IPS-20b (cell line): ENCODE results near the gene PRSS56.

Experiments used
- H3K27ac ChIP-seq: one replicate; pipeline ENCODE4 v1.5.1; 2013; ENCODE audit warnings: low read length
- H3K27me3 ChIP-seq: 2 replicates; pipeline ENCODE4 v1.6.1; 2013; ENCODE audit warnings: mild to moderate bottlenecking, low read length, inconsistent platforms; ENCODE audit not compliant: insufficient read depth
- H3K36me3 ChIP-seq: 2 replicates; pipeline ENCODE4 v1.6.1; 2013; ENCODE audit warnings: low read depth, mild to moderate bottlenecking, inconsistent platforms, low read length, moderate library complexity; ENCODE audit not compliant: insufficient read depth
- H3K4me1 ChIP-seq: 2 replicates; pipeline ENCODE4 v1.6.1; 2013; ENCODE audit warnings: mild to moderate bottlenecking, control low read depth, inconsistent platforms, low read length, moderate library complexity; ENCODE audit not compliant: insufficient read depth
- H3K4me3 ChIP-seq: 2 replicates; pipeline ENCODE4 v1.5.1; 2013; ENCODE audit warnings: mild to moderate bottlenecking, low read length, inconsistent platforms
- H3K9ac ChIP-seq: 2 replicates; pipeline ENCODE4 v1.6.1; 2013; ENCODE audit warnings: low read depth, mild to moderate bottlenecking, inconsistent platforms, low read length, moderate library complexity
- H3K9me3 ChIP-seq: 2 replicates; pipeline ENCODE4 v1.6.1; 2013; ENCODE audit warnings: mild to moderate bottlenecking, low read depth, low read length, inconsistent platforms; ENCODE audit not compliant: insufficient read depth

The PRSS56 gene

GRCh38 chr2:232496501-232497270, 23.5 kb upstream of the PRSS56 start:
- Histone ChIP-seq H3K27ac (no peak overlapping the region), H3K4me3 (no peak overlapping the region), H3K36me3 (no peaks in the 10 kb centered on the region), H3K9ac (no peak overlapping the region), H3K27me3 (peaks cover 23% of the 10 kb centered on the region), H3K9me3 (no peaks in the 10 kb centered on the region), H3K4me1 (no peaks in the 10 kb centered on the region)

GRCh38 chr2:232497348-232497747, 22.8 kb upstream of the PRSS56 start:
- Histone ChIP-seq H3K4me1 (0 out of 2 replicates have a peak, but pooled peaks cover 3% of the 10 kb centered on the region), H3K4me3 (no peak overlapping the region), H3K27me3 (peaks cover 29% of the 10 kb centered on the region), H3K36me3 (no peaks in the 10 kb centered on the region), H3K9ac (no peak overlapping the region), H3K9me3 (no peaks in the 10 kb centered on the region), H3K27ac (no peak overlapping the region)

GRCh38 chr2:232498452-232498851, 21.7 kb upstream of the PRSS56 start:
- Histone ChIP-seq H3K27me3 (peaks cover 39% of the 10 kb centered on the region), H3K36me3 (no peaks in the 10 kb centered on the region), H3K9ac (no peak overlapping the region), H3K27ac (no peak overlapping the region), H3K9me3 (no peaks in the 10 kb centered on the region), H3K4me3 (no peak overlapping the region), H3K4me1 (0 out of 2 replicates have a peak, but pooled peaks cover 3% of the 10 kb centered on the region)

- Histone ChIP-seq H3K4me3 (no peak overlapping the region), H3K36me3 (no peaks in the 10 kb centered on the region), H3K27me3 (peaks cover 68% of the 10 kb centered on the region), H3K9me3 (no peaks in the 10 kb centered on the region), H3K4me1 (peaks cover 9% of the 10 kb centered on the region; the same call in 1 of the 2 replicates), H3K9ac (no peak overlapping the region), H3K27ac (no peak overlapping the region)
Measured at GRCh38 chr2:232501331-232501771, 18.8 kb upstream of the PRSS56 start.

GRCh38 chr2:232501794-232502390, 18.3 kb upstream of the PRSS56 start:
- no peaks in the 10 kb centered on the region for H3K9me3 ChIP-seq
- no peaks in the 10 kb centered on the region for H3K36me3 ChIP-seq
- H3K27me3 ChIP-seq: peaks cover 74% of the 10 kb centered on the region
- H3K4me3 ChIP-seq: peak overlapping the region; percentile 70
- H3K27ac ChIP-seq: no peak overlapping the region
- peaks cover 9% of the 10 kb centered on the region; the same call in 1 of the 2 replicates for H3K4me1 ChIP-seq
- H3K9ac ChIP-seq: peak overlapping the region; percentile 45; the same call in 1 of the 2 replicates

- Histone ChIP-seq H3K27ac (no peak overlapping the region), H3K9ac (no peak overlapping the region), H3K9me3 (no peaks in the 10 kb centered on the region), H3K27me3 (peaks cover 80% of the 10 kb centered on the region), H3K4me3 (peak overlapping the region; percentile 70), H3K4me1 (peaks cover 9% of the 10 kb centered on the region; the same call in 1 of the 2 replicates), H3K36me3 (no peaks in the 10 kb centered on the region)
Measured at GRCh38 chr2:232502511-232502910, 17.7 kb upstream of the PRSS56 start.

- Histone ChIP-seq H3K4me1 (peaks cover 9% of the 10 kb centered on the region; the same call in 1 of the 2 replicates), H3K36me3 (no peaks in the 10 kb centered on the region), H3K9ac (no peak overlapping the region), H3K9me3 (no peaks in the 10 kb centered on the region), H3K27me3 (peaks cover 84% of the 10 kb centered on the region), H3K27ac (no peak overlapping the region), H3K4me3 (peak overlapping the region; percentile 69)
Measured at GRCh38 chr2:232502911-232503808, 17.0 kb upstream of the PRSS56 start.

- Histone ChIP-seq H3K4me3 (peak overlapping the region; percentile 69; the same call in 1 of the 2 replicates), H3K27me3 (peaks cover 84% of the 10 kb centered on the region), H3K27ac (no peak overlapping the region), H3K9ac (no peak overlapping the region), H3K9me3 (no peaks in the 10 kb centered on the region), H3K4me1 (peaks cover 9% of the 10 kb centered on the region; the same call in 1 of the 2 replicates), H3K36me3 (no peaks in the 10 kb centered on the region)
Measured at GRCh38 chr2:232503809-232504323, 16.3 kb upstream of the PRSS56 start.

GRCh38 chr2:232504438-232504837, 15.8 kb upstream of the PRSS56 start:
- Histone ChIP-seq H3K27ac (no peak overlapping the region), H3K36me3 (no peaks in the 10 kb centered on the region), H3K9me3 (no peaks in the 10 kb centered on the region), H3K9ac (no peak overlapping the region), H3K4me1 (peaks cover 9% of the 10 kb centered on the region; the same call in 1 of the 2 replicates), H3K4me3 (no peak overlapping the region), H3K27me3 (peaks cover 79% of the 10 kb centered on the region)

GRCh38 chr2:232505856-232506255, 14.3 kb upstream of the PRSS56 start:
- Histone ChIP-seq H3K9me3 (no peaks in the 10 kb centered on the region), H3K36me3 (no peaks in the 10 kb centered on the region), H3K9ac (no peak overlapping the region), H3K4me1 (peaks cover 9% of the 10 kb centered on the region; the same call in 1 of the 2 replicates), H3K27ac (no peak overlapping the region), H3K4me3 (no peak overlapping the region), H3K27me3 (peaks cover 69% of the 10 kb centered on the region)

GRCh38 chr2:232506709-232507108, 13.5 kb upstream of the PRSS56 start:
- no peaks in the 10 kb centered on the region for H3K9me3 ChIP-seq
- H3K4me1 ChIP-seq: peaks cover 8% of the 10 kb centered on the region; the same call in 1 of the 2 replicates
- no peak overlapping the region for H3K9ac ChIP-seq
- H3K4me3 ChIP-seq: no peak overlapping the region
- H3K27ac ChIP-seq: no peak overlapping the region
- H3K27me3 ChIP-seq: peaks cover 61% of the 10 kb centered on the region
- no peaks in the 10 kb centered on the region for H3K36me3 ChIP-seq
